Lower leg skin (tissue), 4 donors: ENCODE data around the gene PAXX. TPM values are rescaled to one million over a fixed set of nuclear protein-coding genes. Genes with fewer than 3 reads are reported as not detected.
A peak's percentile ranks its signal among the peaks of the same experiment; 100 is the strongest.

Experiments
- DNase-seq, 2 donors: peaks; one replicate each; pipeline ENCODE4 v3.0.0-alpha.2; 2019; ENCODE audit warnings: low spot score in 2 of 2
- H3K4me3 ChIP-seq: fragments of 200-600 bp; sonication (generic); 2 replicates; pipeline ENCODE4 v1.5.1; 2017; ENCODE audit warnings: mild to moderate bottlenecking, low read depth; ENCODE audit not compliant: poor library complexity, severe bottlenecking
- POLR2A ChIP-seq, 2 donors: fragments of 450-650 bp; IDR thresholded peaks; one replicate each; pipeline ENCODE4 v1.6.1; 2016 to 2017; ENCODE audit warnings: antibody characterized with exemption in 2 of 2, mild to moderate bottlenecking in 1 of 2, moderate library complexity in 1 of 2
- WGBS, 2 donors: methylation state at CpG; one replicate each; pipeline ENCODE4 v1.1.5; 2018; 5-methylcytosine and 5-hydroxymethylcytosine counted together
- intact Hi-C: fragments of 100-400 bp; cut with DNase I; formaldehyde crosslinking; loops from one replicate; pipeline ENCODE4 v1.15.0; 2023; ENCODE audit warnings: low total_unique reads
- total RNA-seq, 4 donors: library from RNA; depleted of rRNA; stranded (reverse); fragments of >200 nt; gene quantifications; one replicate each; pipeline ENCODE4 v1.1.0, GENCODE V29; 2016
- TF ChIP-seq, protein P1 (sequence below), 3 donors: fragments of 450-650 bp; IDR thresholded peaks; one replicate each; pipeline ENCODE4 v1.5.1; 2016; ENCODE audit warnings: antibody characterized with exemption in 3 of 3, mild to moderate bottlenecking in 3 of 3, moderate library complexity in 2 of 3

PAXX gene, protein sequence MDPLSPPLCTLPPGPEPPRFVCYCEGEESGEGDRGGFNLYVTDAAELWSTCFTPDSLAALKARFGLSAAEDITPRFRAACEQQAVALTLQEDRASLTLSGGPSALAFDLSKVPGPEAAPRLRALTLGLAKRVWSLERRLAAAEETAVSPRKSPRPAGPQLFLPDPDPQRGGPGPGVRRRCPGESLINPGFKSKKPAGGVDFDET
- 10 to 100 TPM; 38.7 to 75.8 (median 58.2) TPM for total RNA-seq

DNA sequence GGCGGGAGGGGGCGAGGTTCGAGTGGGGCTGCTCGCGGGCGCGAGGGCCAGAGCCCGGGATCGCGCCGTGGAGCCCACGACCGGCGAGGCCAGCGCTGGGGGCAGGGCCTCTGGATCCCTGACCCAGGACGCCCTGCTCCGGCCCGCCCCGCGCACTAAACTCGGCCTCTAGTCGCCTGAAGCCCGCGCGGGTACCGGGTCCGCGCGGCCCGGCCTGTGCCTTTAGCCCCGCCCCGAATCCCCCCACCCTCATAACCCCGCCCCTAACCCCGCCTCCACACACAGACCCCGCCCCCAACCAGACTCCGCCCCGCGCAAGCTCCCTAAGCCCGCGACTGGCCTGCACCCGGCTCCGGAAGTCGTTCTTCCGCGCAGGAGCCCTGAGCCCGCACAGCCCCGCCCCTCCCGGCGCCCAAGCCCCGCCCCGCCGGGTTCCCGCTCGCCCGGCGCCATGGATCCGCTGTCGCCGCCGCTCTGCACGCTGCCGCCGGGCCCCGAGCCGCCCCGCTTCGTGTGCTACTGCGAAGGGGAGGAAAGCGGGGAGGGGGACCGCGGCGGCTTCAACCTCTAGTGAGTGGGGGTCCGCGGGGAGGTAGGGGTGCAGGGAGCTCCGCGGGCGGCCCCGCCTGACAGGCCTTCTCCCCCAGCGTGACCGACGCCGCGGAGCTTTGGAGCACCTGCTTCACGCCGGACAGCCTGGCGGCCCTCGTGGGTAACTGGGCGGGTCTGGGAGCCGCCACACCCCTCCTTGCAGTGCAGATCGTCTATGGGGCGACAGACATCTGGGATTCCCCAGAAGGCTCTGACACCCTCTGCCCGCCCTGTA lies at the start of gene PAXX:
Gene PAXX, plus strand, starts transcription at position 430 of the 826 bp plus-strand sequence. Its CDS starts 22 bp downstream, at position 452.
- WGBS, 2 donors = 1% methylated on average over 30 to 65 of the region's 92 CpGs
- H3K4me3 ChIP-seq = peak within 1 kb of the TSS; percentile 47
- peak; percentile 86 to 98 for DNase-seq
- no peak for TF ChIP-seq POLR2A (IDR thresholded peaks at IDR 0.05)
- TF ChIP-seq, protein P1, sequence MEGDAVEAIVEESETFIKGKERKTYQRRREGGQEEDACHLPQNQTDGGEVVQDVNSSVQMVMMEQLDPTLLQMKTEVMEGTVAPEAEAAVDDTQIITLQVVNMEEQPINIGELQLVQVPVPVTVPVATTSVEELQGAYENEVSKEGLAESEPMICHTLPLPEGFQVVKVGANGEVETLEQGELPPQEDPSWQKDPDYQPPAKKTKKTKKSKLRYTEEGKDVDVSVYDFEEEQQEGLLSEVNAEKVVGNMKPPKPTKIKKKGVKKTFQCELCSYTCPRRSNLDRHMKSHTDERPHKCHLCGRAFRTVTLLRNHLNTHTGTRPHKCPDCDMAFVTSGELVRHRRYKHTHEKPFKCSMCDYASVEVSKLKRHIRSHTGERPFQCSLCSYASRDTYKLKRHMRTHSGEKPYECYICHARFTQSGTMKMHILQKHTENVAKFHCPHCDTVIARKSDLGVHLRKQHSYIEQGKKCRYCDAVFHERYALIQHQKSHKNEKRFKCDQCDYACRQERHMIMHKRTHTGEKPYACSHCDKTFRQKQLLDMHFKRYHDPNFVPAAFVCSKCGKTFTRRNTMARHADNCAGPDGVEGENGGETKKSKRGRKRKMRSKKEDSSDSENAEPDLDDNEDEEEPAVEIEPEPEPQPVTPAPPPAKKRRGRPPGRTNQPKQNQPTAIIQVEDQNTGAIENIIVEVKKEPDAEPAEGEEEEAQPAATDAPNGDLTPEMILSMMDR (IDR thresholded peaks at IDR 0.05) = no peak
- intact Hi-C loops = no loop called here

DNA sequence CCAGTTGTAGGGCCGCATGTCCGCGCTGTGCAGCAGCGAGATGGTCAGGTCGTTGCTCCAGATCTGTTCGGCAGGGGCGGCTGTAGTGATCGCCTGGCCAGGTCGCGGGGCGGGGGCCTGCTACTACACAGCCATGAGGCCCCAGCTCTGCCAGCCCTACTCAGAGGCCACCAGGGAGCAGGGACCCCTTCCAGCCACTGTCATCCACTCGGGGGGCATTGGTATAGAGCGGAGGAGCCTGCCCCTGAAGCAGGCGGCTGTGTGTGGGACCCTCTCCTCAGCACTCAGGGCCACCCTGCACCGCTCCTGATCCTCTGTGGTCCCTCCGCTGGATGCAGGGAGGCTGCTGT lies 49.4 kb upstream of the PAXX start:
- intact Hi-C loops = loop anchor here (10.0 kb wide), 1 partner anchor 88 kb away; the partner anchor contains the start of gene MAMDC4
- 85 to 94% methylated on average over 16 of the region's 16 CpGs for WGBS, 2 donors
- DNase-seq = no peak
- TF ChIP-seq, protein P1 (IDR thresholded peaks at IDR 0.05) = no peak
- TF ChIP-seq POLR2A (IDR thresholded peaks at IDR 0.05) = no peak
- H3K4me3 ChIP-seq = no peak overlapping the region

DNA sequence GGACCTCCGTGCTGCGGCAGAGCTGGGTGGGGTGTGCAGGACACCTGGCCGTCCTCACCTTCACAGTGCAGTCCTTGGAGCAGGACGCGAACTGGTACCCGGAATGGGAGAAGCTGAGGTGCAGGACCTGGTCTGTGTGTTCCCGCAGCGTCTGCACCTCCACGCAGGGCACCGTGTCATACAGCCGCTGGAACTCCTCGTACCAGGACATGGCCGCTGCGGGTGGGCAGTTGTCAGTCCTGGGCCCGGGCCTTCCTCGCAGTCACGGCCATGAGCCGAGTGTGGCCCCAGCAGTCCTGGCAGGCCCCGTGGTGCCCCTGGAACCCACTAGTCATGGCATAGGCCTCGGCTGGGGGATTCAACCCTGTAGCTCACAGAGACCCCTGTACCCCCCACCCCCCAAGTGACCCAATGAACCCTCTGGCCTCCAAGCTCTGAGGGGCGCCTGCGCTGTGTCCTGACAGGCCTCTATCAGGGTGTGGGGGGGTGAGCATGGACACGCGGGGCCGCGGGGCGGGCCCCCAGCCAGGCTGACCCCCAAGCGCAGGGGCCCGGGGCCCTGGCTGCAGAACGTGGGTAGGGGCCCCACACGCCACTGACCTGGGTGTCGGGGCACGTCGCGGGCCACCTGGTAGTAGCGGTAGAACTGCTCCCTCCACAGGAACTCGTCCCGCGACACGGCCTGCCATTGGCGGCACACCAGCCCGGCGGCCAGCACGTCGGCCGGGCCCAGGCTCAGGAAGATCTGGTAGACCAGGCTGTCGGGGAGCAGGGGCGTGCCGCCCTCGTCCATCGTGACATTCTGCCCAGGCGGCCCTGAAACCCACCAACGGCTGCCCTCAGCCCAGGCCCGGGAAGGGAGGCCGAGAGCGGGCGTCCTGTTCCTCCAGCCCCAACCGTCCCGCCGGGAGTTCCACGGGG lies 48.7 kb upstream of the PAXX start:
- DNase-seq = no peak
- no peak for TF ChIP-seq POLR2A (IDR thresholded peaks at IDR 0.05)
- TF ChIP-seq, protein P1 (IDR thresholded peaks at IDR 0.05) = no peak
- intact Hi-C loops = loop anchor here (10.0 kb wide), 1 partner anchor 89 kb away; the partner anchor contains the start of gene MAMDC4
- 29 to 43% methylated on average over 6 to 32 of the region's 61 CpGs for WGBS, 2 donors
- H3K4me3 ChIP-seq = peak overlapping the region; percentile 69

DNA sequence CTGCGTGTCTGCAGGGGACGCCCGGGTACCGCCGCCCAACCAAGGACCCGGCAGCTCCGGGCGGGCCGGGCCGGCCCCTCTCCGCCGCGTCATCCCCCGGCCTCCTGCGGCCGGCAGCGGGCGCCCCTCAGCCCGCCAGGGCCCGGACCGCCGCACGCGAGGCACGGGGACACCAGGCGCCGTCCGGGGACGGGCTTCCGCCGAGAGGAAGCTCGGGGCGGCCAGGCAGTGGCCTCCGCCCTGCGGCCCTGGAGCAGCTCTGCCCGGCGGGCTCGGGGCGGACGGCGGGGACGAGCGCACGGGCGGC lies 48.1 kb upstream of the PAXX start:
- TF ChIP-seq, protein P1 (IDR thresholded peaks at IDR 0.05) = no peak
- TF ChIP-seq POLR2A (IDR thresholded peaks at IDR 0.05) = no peak
- peak overlapping the region; percentile 69 for H3K4me3 ChIP-seq
- DNase-seq = no peak
- intact Hi-C loops = loop anchor here (10.0 kb wide), 1 partner anchor 89 kb away; the partner anchor contains the start of gene MAMDC4
- WGBS, 2 donors = 0% methylated on average over 12 to 17 of the region's 45 CpGs

DNA sequence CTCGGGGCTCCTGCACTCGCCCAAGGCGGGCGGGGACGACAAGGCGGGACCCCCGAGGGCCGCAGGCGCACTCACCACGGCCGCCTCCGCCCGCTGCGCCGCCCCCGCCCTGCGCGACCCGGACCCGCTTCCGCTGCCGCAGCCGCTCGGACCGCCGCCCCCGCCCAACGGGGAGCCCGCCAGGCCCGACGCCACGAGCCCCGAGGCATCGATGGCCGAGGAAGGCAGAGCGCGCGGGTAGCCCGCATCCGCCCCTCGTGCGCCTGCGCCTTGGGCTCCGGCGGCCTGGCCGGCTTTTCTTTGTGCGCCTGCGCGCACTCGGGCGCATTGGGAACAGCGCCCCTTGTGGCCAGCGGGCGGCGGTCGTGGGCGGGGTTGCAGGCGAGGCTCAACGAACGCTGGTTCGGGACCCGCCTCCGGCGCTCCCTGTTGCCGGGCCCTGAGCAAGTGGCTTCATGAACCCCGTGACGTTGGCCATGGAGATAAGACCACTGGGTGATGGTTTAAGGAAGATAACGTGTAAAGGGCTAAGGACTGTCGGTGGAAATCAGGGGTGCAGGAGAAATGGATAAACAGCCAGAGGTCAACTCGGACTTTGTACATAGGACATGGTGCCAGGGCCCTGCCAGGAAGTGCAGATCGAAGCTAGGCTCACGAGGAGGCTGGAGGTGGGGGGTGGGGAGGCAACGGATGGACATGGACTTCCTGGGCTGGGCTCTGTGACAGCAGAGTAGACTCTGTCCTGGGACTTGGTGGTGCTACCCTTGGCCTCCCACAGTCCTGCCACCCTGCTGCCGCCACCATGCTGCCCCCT lies 47.5 kb upstream of the PAXX start, which contains the start of the genes C8G and FBXW5:
Gene C8G, plus strand, starts transcription at position 725 of the 814 bp plus-strand sequence. Its CDS starts 78 bp downstream, at position 803.
Gene FBXW5, minus strand, starts transcription at position 220 of the 814 bp plus-strand sequence. CDS start 655 bp downstream, outside the sequence.
- no peak for TF ChIP-seq POLR2A (IDR thresholded peaks at IDR 0.05)
- TF ChIP-seq, protein P1 (IDR thresholded peaks at IDR 0.05) = peak in 1 of 3 donors; percentile 88
- intact Hi-C loops = loop anchor here (10.0 kb wide), 1 partner anchor 90 kb away; the partner anchor contains the start of gene MAMDC4
- WGBS, 2 donors = 6 to 13% methylated on average over 22 to 36 of the region's 74 CpGs
- peak; percentile 87 to 98 for DNase-seq
- H3K4me3 ChIP-seq = peak within 1 kb of the TSS; percentile 69
